MM.1S (cell line): ENCODE measurements around the gene ATR.
"Not testable (repeated sequence)": the region's sequence is repeated elsewhere in the genome, so short reads cannot be mapped to it uniquely, and the experiment has no call there.

Source experiments
- DNase-seq: peaks from one replicate; pipeline ENCODE4 v3.0.0-alpha.2; 2015
- H2AFZ ChIP-seq: fragments of 300-600 bp; sonication (generic); 2 replicates; pipeline ENCODE4 v1.6.0; 2016; ENCODE audit warnings: antibody characterized with exemption, low read length
- H3F3A ChIP-seq: fragments of 300-600 bp; sonication (generic); 2 replicates; pipeline ENCODE4 v1.6.1; 2016; ENCODE audit warnings: mild to moderate bottlenecking, antibody characterized with exemption, low read length, moderate library complexity, mixed read lengths; ENCODE audit not compliant: insufficient read depth
- H3K27ac ChIP-seq: fragments of 300-600 bp; sonication (generic); 2 replicates; pipeline ENCODE4 v1.5.1; 2016; ENCODE audit warnings: mild to moderate bottlenecking, low read length
- H3K27me3 ChIP-seq: fragments of 300-600 bp; sonication (generic); replicated peaks from 2 replicates; pipeline ENCODE4 v1.6.0; 2016; ENCODE audit warnings: low read length; ENCODE audit not compliant: insufficient read depth
- H3K36me3 ChIP-seq: fragments of 300-600 bp; sonication (generic); replicated peaks from 2 replicates; pipeline ENCODE4 v1.6.1; 2016; ENCODE audit warnings: mild to moderate bottlenecking, low read length, mixed read lengths; ENCODE audit not compliant: insufficient read depth
- H3K4me1 ChIP-seq: fragments of 300-600 bp; sonication (generic); 2 replicates; pipeline ENCODE4 v1.6.1; 2016; ENCODE audit warnings: low read length, mixed read lengths
- H3K4me2 ChIP-seq: fragments of 300-600 bp; sonication (generic); 2 replicates; pipeline ENCODE4 v1.6.0; 2016; ENCODE audit warnings: low read depth, low read length
- H3K4me3 ChIP-seq: fragments of 300-600 bp; sonication (generic); 2 replicates; pipeline ENCODE4 v1.5.1; 2016; ENCODE audit warnings: low read length, mixed read lengths
- H3K79me2 ChIP-seq: fragments of 300-600 bp; sonication (generic); 2 replicates; pipeline ENCODE4 v1.6.1; 2016; ENCODE audit warnings: mixed run types, low read length, mixed read lengths
- H3K9ac ChIP-seq: fragments of 300-600 bp; sonication (generic); 2 replicates; pipeline ENCODE4 v1.6.1; 2016; ENCODE audit warnings: low read length, mixed read lengths
- H3K9me2 ChIP-seq: fragments of 300-600 bp; sonication (generic); replicated peaks from 2 replicates; pipeline ENCODE4 v1.6.1; 2016; ENCODE audit warnings: mild to moderate bottlenecking, low read length, mixed read lengths; ENCODE audit not compliant: insufficient read depth
- H3K9me3 ChIP-seq: fragments of 300-600 bp; sonication (generic); replicated peaks from 2 replicates; pipeline ENCODE4 v1.6.1; 2016; ENCODE audit warnings: mild to moderate bottlenecking, low read length, mixed read lengths; ENCODE audit not compliant: insufficient read depth
- H4K20me1 ChIP-seq: fragments of 300-600 bp; sonication (generic); 2 replicates; pipeline ENCODE4 v1.6.1; 2016; ENCODE audit warnings: mild to moderate bottlenecking, low read length, moderate library complexity, mixed read lengths; ENCODE audit not compliant: insufficient read depth
- CTCF ChIP-seq: fragments of 300-600 bp; sonication (generic); IDR thresholded peaks from 2 replicates; pipeline ENCODE4 v1.5.1; 2016; ENCODE audit warnings: antibody characterized with exemption, low read length, mixed read lengths
- EZH2 ChIP-seq: fragments of 300-600 bp; sonication (generic); optimal IDR thresholded peaks from 2 replicates; pipeline ENCODE3; 2017; ENCODE audit warnings: low read depth, mild to moderate bottlenecking, antibody characterized with exemption, low read length, mixed read lengths
- EZH2phosphoT487 ChIP-seq: fragments of 300-600 bp; sonication (generic); IDR thresholded peaks from 2 replicates; pipeline ENCODE4 v1.6.1; 2018; ENCODE audit warnings: antibody characterized with exemption, low read length

Gene ATR

GRCh38 chr3:142560118-142560517 is 18.4 kb downstream of the ATR start:
- Histone ChIP-seq H2AFZ (no peak overlapping the region), H3K4me3 (no peak overlapping the region), H4K20me1 (no peaks in the 10 kb centered on the region), H3K27me3 (no peaks in the 10 kb centered on the region), H3K9me2 (no peaks in the 10 kb centered on the region), H3K9me3 (no peaks in the 10 kb centered on the region), H3K36me3 (peaks cover 9% of the 10 kb centered on the region; the same call in 1 of the 2 replicates), H3K9ac (no peak overlapping the region), H3K27ac (no peak overlapping the region), H3K79me2 (0 out of 2 replicates have a peak, but pooled peaks cover 2% of the 10 kb centered on the region), H3K4me1 (no peaks in the 10 kb centered on the region), H3K4me2 (no peak overlapping the region), H3F3A (no peaks in the 10 kb centered on the region)
- TF ChIP-seq EZH2 (no peak), EZH2phosphoT487 (no peak)
- no peak for DNase-seq

GRCh38 chr3:142553741-142554140 is 24.8 kb downstream of the ATR start:
- Histone ChIP-seq H2AFZ (no peak overlapping the region), H3K36me3 (no peaks in the 10 kb centered on the region; the same call in 1 of the 2 replicates), H4K20me1 (no peaks in the 10 kb centered on the region), H3F3A (no peaks in the 10 kb centered on the region), H3K4me2 (no peak overlapping the region), H3K9me3 (no peaks in the 10 kb centered on the region), H3K27ac (no peak overlapping the region), H3K9me2 (no peaks in the 10 kb centered on the region), H3K4me3 (no peak overlapping the region), H3K27me3 (no peaks in the 10 kb centered on the region), H3K9ac (no peak overlapping the region), H3K79me2 (no peaks in the 10 kb centered on the region), H3K4me1 (no peaks in the 10 kb centered on the region)
- TF ChIP-seq CTCF = no peak
- no peak for TF ChIP-seq EZH2phosphoT487
- no peak for TF ChIP-seq EZH2
- no peak for DNase-seq

GRCh38 chr3:142552579-142552978 is 26.0 kb downstream of the ATR start:
- H3K4me2 ChIP-seq, H3F3A ChIP-seq, H3K27ac ChIP-seq, H3K4me1 ChIP-seq, H2AFZ ChIP-seq, H3K9me3 ChIP-seq, H4K20me1 ChIP-seq, H3K79me2 ChIP-seq, H3K9me2 ChIP-seq, H3K4me3 ChIP-seq, H3K27me3 ChIP-seq, H3K9ac ChIP-seq, H3K36me3 ChIP-seq, DNase-seq: not testable (repeated sequence)

GRCh38 chr3:142549986-142550385 is 28.5 kb downstream of the ATR start:
- Histone ChIP-seq H3K27ac (no peak overlapping the region), H3K36me3 (peaks cover 2% of the 10 kb centered on the region; the same call in 1 of the 2 replicates), H3K9ac (no peak overlapping the region), H3K4me1 (no peaks in the 10 kb centered on the region), H3K9me2 (no peaks in the 10 kb centered on the region), H3K4me2 (no peak overlapping the region), H2AFZ (no peak overlapping the region), H4K20me1 (no peaks in the 10 kb centered on the region), H3K9me3 (no peaks in the 10 kb centered on the region), H3K79me2 (no peaks in the 10 kb centered on the region), H3K4me3 (no peak overlapping the region), H3F3A (no peaks in the 10 kb centered on the region), H3K27me3 (no peaks in the 10 kb centered on the region)
- no peak for TF ChIP-seq CTCF
- no peak for TF ChIP-seq EZH2
- TF ChIP-seq EZH2phosphoT487 = no peak
- no peak for DNase-seq
